H1 (cell line): ENCODE measurements around the gene NUP50. TPM values are rescaled to one million over a fixed set of nuclear protein-coding genes. Genes with fewer than 3 reads are reported as not detected.

Source experiments
- CTCF ChIA-PET: fragments of 300-600 bp; sonication (Branson Sonifier 250); formaldehyde crosslinking; loops from one replicate; lab custom pipeline; 2021; ENCODE audit not compliant: partially characterized antibody; lab: Charles Lee
- POLR2A ChIA-PET: fragments of 300-600 bp; sonication (Branson Sonifier 250); formaldehyde crosslinking; loops from one replicate; lab custom pipeline; 2021; ENCODE audit warnings: inconsistent platforms; ENCODE audit not compliant: partially characterized antibody; lab: Charles Lee
- DNase-seq, 2 experiments: peaks; one replicate each; pipeline versions ENCODE4 v3.0.0 to v3.0.0-alpha.2; 2010 to 2022; ENCODE audit warnings: low spot score in 2 of 2, low read depth in 1 of 2, mixed read lengths in 1 of 2
- FAIRE-seq: peaks from 2 replicates; lab custom pipeline; 2011; peaks lifted over from hg19 to GRCh38; lab: Jason Lieb, UNC
- H2AFZ ChIP-seq: 2 replicates; pipeline ENCODE4 v1.8.1; 2012; ENCODE audit warnings: low read length, inconsistent platforms
- H2AK5ac ChIP-seq: 2 replicates; pipeline ENCODE4 v1.6.1; 2013; ENCODE audit warnings: low read depth, low read length
- H2BK120ac ChIP-seq: replicated peaks from 2 replicates; pipeline ENCODE3; 2013; ENCODE audit warnings: low read depth, low read length, inconsistent platforms
- H2BK12ac ChIP-seq: 2 replicates; pipeline ENCODE4 v1.6.1; 2013; ENCODE audit warnings: low read depth, low read length
- H2BK15ac ChIP-seq: 2 replicates; pipeline ENCODE4 v1.6.1; 2013; ENCODE audit warnings: low read length
- H2BK20ac ChIP-seq: 2 replicates; pipeline ENCODE4 v1.6.1; 2013; ENCODE audit warnings: low read length
- H2BK5ac ChIP-seq: 2 replicates; pipeline ENCODE4 v1.6.1; 2013; ENCODE audit warnings: low read depth, low read length
- H3K14ac ChIP-seq: 2 replicates; pipeline ENCODE4 v1.6.1; 2013; ENCODE audit warnings: inconsistent platforms; ENCODE audit not compliant: insufficient read length
- H3K18ac ChIP-seq: 2 replicates; pipeline ENCODE4 v1.6.1; 2013; ENCODE audit warnings: low read length; ENCODE audit errors: extremely low read depth
- H3K23ac ChIP-seq: 2 replicates; pipeline ENCODE4 v1.6.1; 2013; ENCODE audit warnings: inconsistent platforms; ENCODE audit not compliant: insufficient read length
- H3K23me2 ChIP-seq: 2 replicates; pipeline ENCODE4 v1.6.1; 2013; ENCODE audit warnings: low read depth, low read length
- H3K27ac ChIP-seq: 2 replicates; pipeline ENCODE4 v1.6.1; 2011; ENCODE audit warnings: low read depth, low read length, inconsistent platforms
- H3K27me3 ChIP-seq, 4 experiments: replicated peaks in 1 of 4; 1 replicate in 1 of 4; 2 replicates in 3 of 4; pipeline versions ENCODE4 v1.6.1 to v1.8.1; 2011 to 2013; ENCODE audit warnings: low read length in 3 of 4, mild to moderate bottlenecking in 3 of 4, inconsistent platforms in 2 of 4, mixed read lengths in 2 of 4, moderate library complexity in 1 of 4; ENCODE audit not compliant: control insufficient read depth in 3 of 4, insufficient read depth in 3 of 4; ENCODE audit errors: extremely low read depth in 1 of 4
- H3K36me3 ChIP-seq, 4 experiments: 2 replicates each; pipeline versions ENCODE4 v1.6.1 to v1.8.1; 2011 to 2013; ENCODE audit warnings: mild to moderate bottlenecking in 4 of 4, low read length in 3 of 4, moderate library complexity in 2 of 4, control low read depth in 1 of 4, inconsistent platforms in 1 of 4; ENCODE audit not compliant: insufficient read depth in 4 of 4, control insufficient read depth in 2 of 4
- H3K4ac ChIP-seq: replicated peaks from 2 replicates; pipeline ENCODE3; 2013; ENCODE audit warnings: low read length, low read depth, mixed read lengths, inconsistent platforms; ENCODE audit not compliant: insufficient read length
- H3K4me1 ChIP-seq, 4 experiments: replicated peaks in 1 of 4; 1 replicate in 1 of 4; 2 replicates in 3 of 4; pipeline versions ENCODE4 v1.6.1 to v1.8.1; 2011 to 2013; ENCODE audit warnings: low read length in 3 of 4, inconsistent platforms in 2 of 4, mixed read lengths in 1 of 4; ENCODE audit not compliant: insufficient read depth in 4 of 4, control insufficient read depth in 3 of 4
- H3K4me2 ChIP-seq, 2 experiments: 2 replicates each; pipeline versions ENCODE4 v1.6.1 to v1.8.1; 2011 to 2013; ENCODE audit warnings: low read depth in 2 of 2, low read length in 2 of 2, control low read depth in 1 of 2, inconsistent platforms in 1 of 2, mild to moderate bottlenecking in 1 of 2; ENCODE audit not compliant: insufficient read depth in 1 of 2
- H3K4me3 ChIP-seq, 4 experiments: fragments of 200-600, 300-600 bp in 1 of 4; sonication (generic), shearing (Covaris generic), sonication (Bioruptor Twin) in 1 of 4; 2 replicates each; pipeline versions ENCODE4 v1.5.1 to v1.8.1; 2011 to 2016; ENCODE audit warnings: low read length in 4 of 4, low read depth in 3 of 4, control low read depth in 2 of 4, inconsistent platforms in 2 of 4, mild to moderate bottlenecking in 2 of 4, mixed read lengths in 1 of 4, moderate library complexity in 1 of 4; ENCODE audit not compliant: insufficient read depth in 2 of 4; ENCODE audit errors: extremely low read depth in 1 of 4
- H3K56ac ChIP-seq: replicated peaks from 2 replicates; pipeline ENCODE3; 2013; ENCODE audit warnings: low read depth, mild to moderate bottlenecking, mixed read lengths, low read length, inconsistent platforms; ENCODE audit not compliant: insufficient read length
- H3K79me1 ChIP-seq: 2 replicates; pipeline ENCODE4 v1.6.1; 2013; ENCODE audit warnings: low read depth, low read length, control low read depth
- H3K79me2 ChIP-seq, 2 experiments: 2 replicates each; pipeline versions ENCODE4 v1.6.1 to v1.8.1; 2012 to 2013; ENCODE audit warnings: low read length in 2 of 2, mild to moderate bottlenecking in 2 of 2, inconsistent platforms in 1 of 2; ENCODE audit not compliant: insufficient read depth in 2 of 2, control insufficient read depth in 1 of 2
- H3K9ac ChIP-seq, 4 experiments: replicated peaks in 1 of 4; 1 replicate in 1 of 4; 2 replicates in 3 of 4; pipeline versions ENCODE4 v1.6.1 to v1.8.1; 2011 to 2013; ENCODE audit warnings: low read depth in 3 of 4, low read length in 3 of 4, control low read depth in 2 of 4, mild to moderate bottlenecking in 2 of 4, moderate library complexity in 2 of 4, inconsistent platforms in 1 of 4; ENCODE audit errors: extremely low read depth in 1 of 4
- H3K9me3 ChIP-seq, 2 experiments: 2 replicates each; pipeline versions ENCODE4 v1.6.1 to v1.8.1; 2012 to 2013; ENCODE audit warnings: mild to moderate bottlenecking in 2 of 2, moderate library complexity in 2 of 2, control low read depth in 1 of 2, inconsistent platforms in 1 of 2, low read depth in 1 of 2, low read length in 1 of 2, mixed read lengths in 1 of 2; ENCODE audit not compliant: insufficient read depth in 2 of 2
- H4K20me1 ChIP-seq, 2 experiments: replicated peaks in 1 of 2; 2 replicates each; pipeline versions ENCODE3 to v1.8.1; 2011 to 2013; ENCODE audit warnings: inconsistent platforms in 2 of 2, low read length in 2 of 2, mild to moderate bottlenecking in 1 of 2; ENCODE audit not compliant: insufficient read depth in 2 of 2, control insufficient read depth in 1 of 2
- H4K5ac ChIP-seq: 2 replicates; pipeline ENCODE4 v1.6.1; 2013; ENCODE audit warnings: low read length, low read depth, mixed read lengths, inconsistent platforms; ENCODE audit not compliant: insufficient read length
- H4K8ac ChIP-seq: 2 replicates; pipeline ENCODE4 v1.8.0; 2013; ENCODE audit warnings: mild to moderate bottlenecking, moderate library complexity, low read length, inconsistent platforms; ENCODE audit not compliant: insufficient read depth; ENCODE audit errors: extremely low read depth
- H4K91ac ChIP-seq: replicated peaks from 2 replicates; pipeline ENCODE3; 2013; ENCODE audit warnings: low read length, mixed read lengths, inconsistent platforms; ENCODE audit not compliant: insufficient read length
- EGR1 ChIP-seq: IDR thresholded peaks from 2 replicates; pipeline ENCODE4 v1.6.1; 2011; ENCODE audit warnings: low read depth, low read length, borderline replicate concordance
- EP300 ChIP-seq, 2 experiments: IDR thresholded peaks; 1 replicate in 1 of 2; 2 replicates in 1 of 2; pipeline ENCODE4 v1.6.1; 2011 to 2012; ENCODE audit warnings: low read depth in 2 of 2, low read length in 2 of 2, mild to moderate bottlenecking in 2 of 2, borderline replicate concordance in 1 of 2, inconsistent platforms in 1 of 2, moderate library complexity in 1 of 2
- KDM5A ChIP-seq: fragments of 200-600 bp; IDR thresholded peaks from 2 replicates; pipeline ENCODE4 v1.7.1; 2012; ENCODE audit warnings: mild to moderate bottlenecking, low read length, inconsistent platforms, mixed read lengths
- PHF8 ChIP-seq: fragments of 200-600 bp; sonication (generic); conservative IDR thresholded peaks from 2 replicates; pipeline ENCODE4 v1.7.1; 2012; ENCODE audit warnings: low read depth, mild to moderate bottlenecking, inconsistent platforms, low read length, moderate library complexity
- SAP30 ChIP-seq: fragments of 300-600 bp; sonication (generic); IDR thresholded peaks from 2 replicates; pipeline ENCODE4 v1.7.1; 2012; ENCODE audit warnings: low read length, moderate library complexity, mild to moderate bottlenecking, inconsistent platforms; ENCODE audit not compliant: insufficient read depth, insufficient replicate concordance
- SIN3A ChIP-seq, 2 experiments: IDR thresholded peaks in 1 of 2; conservative IDR thresholded peaks in 1 of 2; 2 replicates each; pipeline ENCODE4 v1.6.1; 2011 to 2012; ENCODE audit warnings: low read length in 2 of 2, improper control_type of control experiment in 1 of 2, low read depth in 1 of 2, mild to moderate bottlenecking in 1 of 2
- SIRT6 ChIP-seq: IDR thresholded peaks from one replicate; pipeline ENCODE4 v1.7.1; 2012; ENCODE audit warnings: low read length, inconsistent platforms
- TBP ChIP-seq: IDR thresholded peaks from 2 replicates; pipeline ENCODE4 v1.6.1; 2011; ENCODE audit warnings: low read depth, low read length, improper control_type of control experiment
- WGBS, 2 experiments: shearing (Covaris generic) in 1 of 2; methylation state at CpG; one replicate each; pipeline versions ENCODE4 v1.1.6 to v1.1.7; 2013 to 2015; ENCODE audit warnings: low lambda C conversion rate in 2 of 2, mixed read lengths in 2 of 2, inconsistent platforms in 1 of 2, low coverage in 1 of 2, missing lambda C conversion rate in 1 of 2; ENCODE audit not compliant: insufficient replicate concordance in 2 of 2, insufficient coverage in 1 of 2, insufficient read length in 1 of 2; ENCODE audit errors: extremely low coverage in 1 of 2, missing lambda C conversion rate in 1 of 2; 5-methylcytosine and 5-hydroxymethylcytosine counted together
- polyA plus RNA-seq, 7 experiments: library from polyadenylated mRNA; depleted of rRNA in 3 of 7; stranded (reverse) in 5 of 7; unstranded in 2 of 7; fragments of >200 nt in 5 of 7; fragments of 200-250 nt in 2 of 7; gene quantifications; 1 replicate in 5 of 7; 2 replicates in 1 of 7; 4 replicates in 1 of 7; pipeline versions ENCODE4 v1.2.1 to v1.2.3, GENCODE V29; 2011 to 2013; ENCODE audit warnings: missing spikeins in 2 of 7, mixed read lengths in 2 of 7
- total RNA-seq: library from RNA; stranded (reverse); fragmentation: NEBNext Ultra II Directional; extraction: Animal tissue kit (Norgen Biotek cat#: 25700); gene quantifications from 2 replicates; pipeline ENCODE4 v1.2.1, GENCODE V29; 2021

NUP50 gene
- total and polyA plus RNA-seq, 2 of the 8 experiments (the other 6 are each of a cell fraction or from before 2014, with no cell fraction given): 20.0 to 112 TPM

DNA sequence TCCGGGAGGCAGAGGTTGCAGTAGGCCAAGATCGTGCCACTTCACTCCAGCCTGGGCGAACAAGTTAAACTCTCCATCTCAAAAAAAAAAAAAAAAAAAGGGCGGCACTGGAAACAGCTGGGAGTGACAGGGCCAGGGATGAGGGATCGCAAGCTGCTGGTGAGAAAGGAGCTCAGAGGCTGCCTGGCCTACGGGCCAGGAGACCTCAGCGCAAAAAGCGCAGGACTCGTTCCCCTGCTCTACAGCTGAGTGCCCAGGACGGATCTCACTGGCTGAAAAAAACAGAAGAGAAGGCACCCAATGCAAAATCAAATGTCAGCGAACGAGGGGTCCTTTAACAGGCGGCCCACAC lies 650 bp upstream of the NUP50 start:
- Histone ChIP-seq H4K91ac (peak overlapping the region; percentile 87), H3K4me1 (peaks cover 3 to 17% (median 10%) of the 10 kb centered on the region in 4 experiments; a peak in 6 of 7 replicates), H4K8ac (peak overlapping the region; percentile 96; the same call in 1 of the 2 replicates), H3K4ac (no peak overlapping the region), H3K4me3 (peak overlapping the region; percentile 85 to 91 (median 90)), H3K14ac (no peak overlapping the region), H2AK5ac (no peak overlapping the region), H2AFZ (no peak overlapping the region), H3K23ac (no peak overlapping the region), H3K23me2 (peaks cover 10% of the 10 kb centered on the region), H3K4me2 (peak overlapping the region; percentile 88 to 93), H3K79me1 (0 out of 2 replicates have a peak, but pooled peaks cover 3% of the 10 kb centered on the region), H2BK120ac (no peak overlapping the region), H3K27ac (peak overlapping the region; percentile 85), H2BK20ac (no peak overlapping the region), H2BK12ac (no peak overlapping the region), H3K18ac (peak overlapping the region; percentile 60), H3K9ac (peak overlapping the region; percentile 79 to 92 (median 86)), H3K56ac (peak overlapping the region; percentile 92), H4K5ac (peak overlapping the region; percentile 87), H3K27me3 (no peaks in the 10 kb centered on the region), H2BK5ac (peak overlapping the region; percentile 90), H2BK15ac (peak overlapping the region; percentile 84; the same call in 1 of the 2 replicates), H3K36me3 (peaks cover 0 to 7% (median under 1%) of the 10 kb centered on the region in 4 experiments; a peak in 3 of 8 replicates), H4K20me1 (peaks cover 11 to 18% of the 10 kb centered on the region in 2 experiments), H3K9me3 (no peaks in the 10 kb centered on the region), H3K79me2 (peaks cover 20 to 85% of the 10 kb centered on the region in 2 experiments)
- ChIA-PET POLR2A (interaction anchor here (0.6 to 4.0 kb wide), 14 partner anchors 9 to 222 kb away, joined by 3 to 33 read pairs (median 4); no protein-coding TSS in a partner anchor), CTCF (interaction anchor here (0.6 kb wide), 2 partner anchors 83 to 239 kb away, joined by 3 to 4 read pairs; no protein-coding TSS in a partner anchor)
- 4% methylated on average over 10 of the region's 13 CpGs; no CpG with 5 or more reads in 1 of the 2 experiments for WGBS, 2 experiments
- DNase-seq: no peak
- no peak for FAIRE-seq
- no peak for TF ChIP-seq SIRT6
- peak; percentile 60 for TF ChIP-seq SAP30
- no peak for TF ChIP-seq PHF8
- no peak for TF ChIP-seq EGR1
- TF ChIP-seq SIN3A (conservative IDR thresholded peaks at IDR 0.05 in 1 of 2, IDR thresholded peaks at IDR 0.05 in 1 of 2; ENCODE audit: low read depth in 1 of 2, low read length in 2 of 2): peak in 1 of 2 experiments; percentile 86; a peak in 1 of 4 replicates
- TF ChIP-seq KDM5A: no peak
- no peak for TF ChIP-seq TBP
- no peak for TF ChIP-seq EP300 (IDR thresholded peaks at IDR 0.05; ENCODE audit: borderline replicate concordance in 1 of 2, low read depth in 2 of 2, low read length in 2 of 2)
